Measurements from ENCODE around the gene CCDC171.

Gene CCDC171

DNA sequence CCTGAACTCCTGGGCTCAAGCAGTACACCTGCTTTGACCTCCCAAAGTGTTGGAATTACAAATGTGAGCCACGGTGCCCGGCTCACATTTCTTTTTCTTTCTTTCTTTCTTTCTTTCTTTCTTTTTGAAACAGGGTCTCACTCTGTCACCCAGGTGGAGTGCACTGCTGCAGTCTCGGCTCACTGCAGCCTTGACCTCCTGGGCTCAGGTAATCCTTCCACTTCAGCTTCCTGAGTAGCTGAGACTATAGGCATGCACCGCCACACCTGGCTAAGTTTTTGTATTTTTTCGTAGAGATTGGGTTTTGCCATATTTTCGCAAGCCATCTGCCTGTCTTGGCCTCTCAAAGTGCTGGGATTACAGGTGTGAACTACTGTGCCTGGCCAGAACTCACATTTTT lies 183.7 kb downstream of the CCDC171 start:
- Histone ChIP-seq H3K4me3 (no peak overlapping the region), H3K9me3 (ENCODE audit: low read depth, low read length) (no peaks in the 10 kb centered on the region), H3K27ac (no peak overlapping the region), H3K9ac (ENCODE audit: insufficient read length) (no peak overlapping the region), H3K36me3 (ENCODE audit: insufficient read depth, low read length) (0 out of 2 replicates have a peak, but pooled peaks cover 1% of the 10 kb centered on the region)
- DNase-seq (ENCODE audit: low read depth, low spot score) = no peak
- no peak for TF ChIP-seq POLR2AphosphoS5 (IDR thresholded peaks at IDR 0.05; ENCODE audit: borderline replicate concordance, low read depth, low read length)
- TF ChIP-seq FOXP2 (optimal IDR thresholded peaks at IDR 0.05; ENCODE audit: control extremely low read depth, extremely low read length, insufficient read depth) = no peak
- no peak for TF ChIP-seq EZH2 (IDR thresholded peaks at IDR 0.05)

DNA sequence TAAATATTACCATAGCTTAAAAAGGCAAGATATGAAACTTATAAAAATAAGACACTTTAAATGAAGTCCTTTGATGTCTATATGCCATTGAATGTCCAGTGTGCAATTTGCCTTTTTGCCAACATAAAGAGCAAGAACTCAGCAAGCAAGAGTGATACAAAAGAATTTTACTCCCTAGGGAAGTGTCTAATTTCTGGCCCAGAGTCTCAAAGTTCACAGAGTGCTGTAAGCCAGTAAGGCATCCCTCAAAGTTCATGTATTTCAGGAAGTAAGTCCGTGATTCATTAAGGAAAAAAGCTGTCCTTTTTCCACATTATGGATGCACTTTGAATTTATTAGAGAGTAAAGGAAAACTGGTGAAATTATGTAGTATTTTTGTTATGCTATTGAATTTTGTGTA lies 185.2 kb downstream of the CCDC171 start:
- TF ChIP-seq EZH2 (IDR thresholded peaks at IDR 0.05) (no peak), FOXP2 (optimal IDR thresholded peaks at IDR 0.05; ENCODE audit: control extremely low read depth, extremely low read length, insufficient read depth) (no peak), POLR2AphosphoS5 (IDR thresholded peaks at IDR 0.05; ENCODE audit: borderline replicate concordance, low read depth, low read length) (no peak)
- no peaks in the 10 kb centered on the region for H3K36me3 ChIP-seq (ENCODE audit: insufficient read depth, low read length)
- H3K9ac ChIP-seq (ENCODE audit: insufficient read length) = no peak overlapping the region
- no peaks in the 10 kb centered on the region for H3K9me3 ChIP-seq (ENCODE audit: low read depth, low read length)
- no peak overlapping the region for H3K27ac ChIP-seq
- no peak for DNase-seq (ENCODE audit: low read depth, low spot score)
- H3K4me3 ChIP-seq = no peak overlapping the region

DNA sequence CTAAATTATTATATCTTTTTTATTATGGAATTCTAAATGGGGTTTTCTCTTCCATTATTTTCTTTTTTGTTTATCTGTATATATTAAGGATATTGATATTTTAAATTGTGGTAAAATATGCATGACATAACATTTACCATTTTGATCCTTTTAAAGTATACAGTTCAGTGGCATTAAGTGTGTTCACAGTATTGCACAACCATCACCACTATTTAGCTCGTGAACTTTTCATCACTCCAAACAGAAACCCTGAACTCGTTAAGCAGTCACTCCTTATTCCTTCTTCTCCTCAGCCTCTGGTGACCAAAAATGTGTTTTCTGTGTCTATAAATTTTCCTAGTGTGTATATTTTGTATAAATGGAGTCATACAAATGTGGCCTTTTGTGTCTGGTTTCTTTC lies 188.2 kb downstream of the CCDC171 start:
- H3K9ac ChIP-seq (ENCODE audit: insufficient read length) = no peak overlapping the region
- H3K4me3 ChIP-seq = no peak overlapping the region
- DNase-seq (ENCODE audit: low read depth, low spot score) = no peak
- H3K36me3 ChIP-seq (ENCODE audit: insufficient read depth, low read length) = no peaks in the 10 kb centered on the region
- TF ChIP-seq POLR2AphosphoS5 (IDR thresholded peaks at IDR 0.05; ENCODE audit: borderline replicate concordance, low read depth, low read length) (no peak), FOXP2 (optimal IDR thresholded peaks at IDR 0.05; ENCODE audit: control extremely low read depth, extremely low read length, insufficient read depth) (no peak), EZH2 (IDR thresholded peaks at IDR 0.05) (no peak)
- no peaks in the 10 kb centered on the region for H3K9me3 ChIP-seq (ENCODE audit: low read depth, low read length)
- H3K27ac ChIP-seq = no peak overlapping the region

DNA sequence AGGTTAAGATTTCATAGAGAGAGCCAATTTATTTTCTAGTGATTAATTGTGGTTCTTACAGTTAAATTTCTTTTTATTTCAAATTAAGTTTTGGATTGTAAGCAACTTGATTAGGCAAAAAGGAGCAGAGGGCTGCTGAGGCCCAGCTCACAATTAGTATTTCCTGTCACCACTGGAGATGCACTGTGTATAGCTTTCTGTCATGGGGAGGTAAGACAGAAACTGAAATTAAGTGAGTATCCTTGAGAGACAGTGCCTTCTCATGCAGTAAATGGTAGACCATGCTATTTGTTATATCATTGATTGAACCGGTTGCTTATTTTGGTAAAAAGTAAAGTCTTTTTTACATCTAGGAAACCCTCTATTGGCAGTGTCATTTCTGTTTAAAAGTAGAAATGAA lies 190.7 kb downstream of the CCDC171 start:
- Histone ChIP-seq H3K9ac (ENCODE audit: insufficient read length) (no peak overlapping the region), H3K9me3 (ENCODE audit: low read depth, low read length) (no peaks in the 10 kb centered on the region), H3K27ac (no peak overlapping the region), H3K36me3 (ENCODE audit: insufficient read depth, low read length) (no peaks in the 10 kb centered on the region), H3K4me3 (no peak overlapping the region)
- TF ChIP-seq EZH2 (IDR thresholded peaks at IDR 0.05) = no peak
- no peak for TF ChIP-seq FOXP2 (optimal IDR thresholded peaks at IDR 0.05; ENCODE audit: control extremely low read depth, extremely low read length, insufficient read depth)
- TF ChIP-seq POLR2AphosphoS5 (IDR thresholded peaks at IDR 0.05; ENCODE audit: borderline replicate concordance, low read depth, low read length) = no peak
- DNase-seq (ENCODE audit: low read depth, low spot score) = no peak

GRCh38 chr9:15744196-15744595 lies 191.4 kb downstream of the CCDC171 start:
- Histone ChIP-seq H3K4me3 (no peak overlapping the region), H3K9me3 (ENCODE audit: low read depth, low read length) (no peaks in the 10 kb centered on the region), H3K27ac (no peak overlapping the region), H3K9ac (ENCODE audit: insufficient read length) (no peak overlapping the region), H3K36me3 (ENCODE audit: insufficient read depth, low read length) (no peaks in the 10 kb centered on the region)
- TF ChIP-seq FOXP2 (optimal IDR thresholded peaks at IDR 0.05; ENCODE audit: control extremely low read depth, extremely low read length, insufficient read depth) (no peak), EZH2 (IDR thresholded peaks at IDR 0.05) (no peak), POLR2AphosphoS5 (IDR thresholded peaks at IDR 0.05; ENCODE audit: borderline replicate concordance, low read depth, low read length) (no peak)
- no peak for DNase-seq (ENCODE audit: low read depth, low spot score)

DNA sequence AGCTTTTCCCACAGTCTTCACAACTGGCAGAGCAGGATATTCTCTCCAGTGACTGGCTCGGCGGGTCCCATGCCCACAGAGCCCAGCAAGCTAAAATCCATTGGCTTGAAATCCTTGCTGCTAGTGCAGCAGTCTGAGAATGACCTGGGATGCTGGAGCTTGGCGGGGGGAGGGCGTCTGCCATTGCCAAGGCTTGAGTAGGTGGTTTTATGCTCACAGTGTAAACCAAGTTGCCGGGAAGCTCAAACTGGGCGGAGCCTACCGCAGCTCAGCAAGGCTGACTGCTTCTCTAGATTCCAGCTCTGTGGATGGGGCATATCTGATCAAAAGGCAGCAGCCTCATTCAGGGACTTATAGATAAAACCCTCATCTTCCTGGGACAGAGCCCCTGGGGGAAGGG lies 194.1 kb downstream of the CCDC171 start:
- no peak overlapping the region for H3K9ac ChIP-seq (ENCODE audit: insufficient read length)
- H3K27ac ChIP-seq = no peak overlapping the region
- no peaks in the 10 kb centered on the region for H3K36me3 ChIP-seq (ENCODE audit: insufficient read depth, low read length)
- no peaks in the 10 kb centered on the region for H3K9me3 ChIP-seq (ENCODE audit: low read depth, low read length)
- DNase-seq (ENCODE audit: low read depth, low spot score) = no peak
- no peak overlapping the region for H3K4me3 ChIP-seq
- TF ChIP-seq FOXP2 (optimal IDR thresholded peaks at IDR 0.05; ENCODE audit: control extremely low read depth, extremely low read length, insufficient read depth) (no peak), EZH2 (IDR thresholded peaks at IDR 0.05) (no peak), POLR2AphosphoS5 (IDR thresholded peaks at IDR 0.05; ENCODE audit: borderline replicate concordance, low read depth, low read length) (no peak)

DNA sequence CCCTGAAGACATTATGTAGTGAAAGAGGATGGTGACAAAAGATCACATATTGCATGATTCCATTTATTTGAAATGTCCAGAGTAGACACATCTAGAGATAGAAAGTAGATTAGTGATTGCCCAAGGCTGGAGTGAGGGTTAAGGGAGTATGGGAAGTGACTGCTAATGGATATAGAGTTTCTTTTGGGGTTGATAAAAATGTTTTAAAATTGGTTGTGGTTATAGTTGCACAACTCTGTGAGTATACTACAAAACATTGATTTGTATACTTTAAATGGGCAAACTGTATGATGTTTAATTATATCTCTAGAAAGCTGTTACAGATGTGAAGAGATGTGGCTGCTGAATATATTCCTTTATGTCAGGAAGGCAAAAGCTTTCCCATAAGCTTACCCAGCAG lies 202.8 kb downstream of the CCDC171 start:
- H3K27ac ChIP-seq = no peak overlapping the region
- no peaks in the 10 kb centered on the region for H3K9me3 ChIP-seq (ENCODE audit: low read depth, low read length)
- H3K9ac ChIP-seq (ENCODE audit: insufficient read length) = no peak overlapping the region
- H3K36me3 ChIP-seq (ENCODE audit: insufficient read depth, low read length) = no peaks in the 10 kb centered on the region
- TF ChIP-seq EZH2 (IDR thresholded peaks at IDR 0.05) = no peak
- TF ChIP-seq FOXP2 (optimal IDR thresholded peaks at IDR 0.05; ENCODE audit: control extremely low read depth, extremely low read length, insufficient read depth) = no peak
- TF ChIP-seq POLR2AphosphoS5 (IDR thresholded peaks at IDR 0.05; ENCODE audit: borderline replicate concordance, low read depth, low read length) = no peak
- no peak overlapping the region for H3K4me3 ChIP-seq
- DNase-seq (ENCODE audit: low read depth, low spot score) = no peak

DNA sequence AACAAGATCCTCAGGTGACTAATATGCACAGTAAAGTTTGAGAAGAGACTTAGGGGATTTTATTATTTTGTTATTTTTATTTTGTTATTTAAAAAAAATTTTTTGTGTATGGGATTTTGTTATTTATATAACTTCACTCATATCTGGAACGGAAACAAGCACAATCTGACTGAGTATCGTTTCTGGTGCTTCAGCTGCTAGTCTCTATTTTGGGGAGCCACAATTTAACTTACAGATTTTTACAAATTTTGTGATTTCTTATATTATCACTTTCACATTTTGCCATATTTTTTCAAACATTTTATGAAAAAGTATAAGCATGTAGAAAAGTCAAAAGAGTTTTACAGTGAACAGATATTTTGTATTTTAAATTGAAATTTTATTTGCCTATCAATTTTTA lies 208.7 kb downstream of the CCDC171 start:
- TF ChIP-seq FOXP2 (optimal IDR thresholded peaks at IDR 0.05; ENCODE audit: control extremely low read depth, extremely low read length, insufficient read depth) = no peak
- no peak for TF ChIP-seq EZH2 (IDR thresholded peaks at IDR 0.05)
- no peak for TF ChIP-seq POLR2AphosphoS5 (IDR thresholded peaks at IDR 0.05; ENCODE audit: borderline replicate concordance, low read depth, low read length)
- no peak for DNase-seq (ENCODE audit: low read depth, low spot score)
- Histone ChIP-seq H3K4me3 (no peak overlapping the region), H3K9me3 (ENCODE audit: low read depth, low read length) (no peaks in the 10 kb centered on the region), H3K9ac (ENCODE audit: insufficient read length) (no peak overlapping the region), H3K27ac (no peak overlapping the region), H3K36me3 (ENCODE audit: insufficient read depth, low read length) (no peaks in the 10 kb centered on the region)

DNA sequence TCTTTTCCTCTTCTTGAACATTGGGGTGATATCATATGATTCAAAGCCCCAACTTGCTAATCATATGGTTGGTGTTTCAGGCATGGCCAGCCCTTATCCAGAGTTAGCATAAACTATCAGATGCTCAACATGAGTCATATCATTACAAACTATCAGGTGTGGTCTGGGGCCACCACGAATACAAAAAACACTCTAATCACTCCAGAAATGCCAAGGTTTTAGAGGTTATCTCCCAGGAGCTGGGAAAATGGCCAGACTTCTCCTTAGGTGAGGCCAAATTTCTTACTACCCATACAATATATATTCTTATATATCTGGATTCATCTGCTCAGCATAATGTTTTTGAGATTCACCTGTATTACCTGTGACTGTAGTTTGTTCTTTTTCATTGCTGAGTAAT lies 210.5 kb downstream of the CCDC171 start:
- Histone ChIP-seq H3K36me3 (ENCODE audit: insufficient read depth, low read length) (no peaks in the 10 kb centered on the region), H3K27ac (no peak overlapping the region), H3K9ac (ENCODE audit: insufficient read length) (no peak overlapping the region), H3K4me3 (no peak overlapping the region), H3K9me3 (ENCODE audit: low read depth, low read length) (no peaks in the 10 kb centered on the region)
- TF ChIP-seq EZH2 (IDR thresholded peaks at IDR 0.05) (no peak), POLR2AphosphoS5 (IDR thresholded peaks at IDR 0.05; ENCODE audit: borderline replicate concordance, low read depth, low read length) (no peak), FOXP2 (optimal IDR thresholded peaks at IDR 0.05; ENCODE audit: control extremely low read depth, extremely low read length, insufficient read depth) (no peak)
- no peak for DNase-seq (ENCODE audit: low read depth, low spot score)

All from SK-N-MC (cell line).